Measurements from ENCODE around the gene GBE1. TPM values are rescaled to one million over a fixed set of nuclear protein-coding genes. Genes with fewer than 3 reads are reported as not detected.

Gene GBE1
- total RNA-seq (2012; rRNA removed): 196 and 258 TPM in 2 replicates

- peaks cover 39% of the 10 kb centered on the region for H3K4me1 ChIP-seq (ENCODE audit: control insufficient read depth, insufficient read depth, low read length)
- peaks cover 22% of the 10 kb centered on the region for H3K36me3 ChIP-seq (ENCODE audit: insufficient read depth, low read length)
- H3K9ac ChIP-seq (ENCODE audit: low read depth, low read length): peak within 1 kb of the TSS; percentile 99
- H3K27me3 ChIP-seq (ENCODE audit: control insufficient read depth, insufficient read depth, low read length): no peaks in the 10 kb centered on the region
- H3K4me3 ChIP-seq (ENCODE audit: low read length): peak within 1 kb of the TSS; percentile 92
- H3K9me3 ChIP-seq (replicated peaks; ENCODE audit: low read length): no peaks in the 10 kb centered on the region
- peak within 1 kb of the TSS; percentile 94 for H3K4me2 ChIP-seq (ENCODE audit: low read length)
Observed at GRCh38 chr3:81760924-81761903, at the start of gene GBE1. GBE1 (minus strand) TSS chr3:81761645; CDS start chr3:81761517, 128 bp downstream.

GRCh38 chr3:81808900-81809299, 47.5 kb upstream of the GBE1 start:
- H3K9me3 ChIP-seq (replicated peaks; ENCODE audit: low read length): no peaks in the 10 kb centered on the region
- H3K36me3 ChIP-seq (ENCODE audit: insufficient read depth, low read length): no peaks in the 10 kb centered on the region
- H3K9ac ChIP-seq (ENCODE audit: low read depth, low read length): no peak overlapping the region
- H3K4me1 ChIP-seq (ENCODE audit: control insufficient read depth, insufficient read depth, low read length): no peaks in the 10 kb centered on the region
- H3K4me2 ChIP-seq (ENCODE audit: low read length): no peak overlapping the region
- no peak overlapping the region for H3K4me3 ChIP-seq (ENCODE audit: low read length)
- no peaks in the 10 kb centered on the region for H3K27me3 ChIP-seq (ENCODE audit: control insufficient read depth, insufficient read depth, low read length)

GRCh38 chr3:81799403-81799802, 38.0 kb upstream of the GBE1 start:
- H3K4me3 ChIP-seq (ENCODE audit: low read length): no peak overlapping the region
- no peaks in the 10 kb centered on the region for H3K4me1 ChIP-seq (ENCODE audit: control insufficient read depth, insufficient read depth, low read length)
- H3K9me3 ChIP-seq (replicated peaks; ENCODE audit: low read length): no peaks in the 10 kb centered on the region
- no peaks in the 10 kb centered on the region for H3K27me3 ChIP-seq (ENCODE audit: control insufficient read depth, insufficient read depth, low read length)
- no peak overlapping the region for H3K9ac ChIP-seq (ENCODE audit: low read depth, low read length)
- no peak overlapping the region for H3K4me2 ChIP-seq (ENCODE audit: low read length)
- no peaks in the 10 kb centered on the region for H3K36me3 ChIP-seq (ENCODE audit: insufficient read depth, low read length)

DNA sequence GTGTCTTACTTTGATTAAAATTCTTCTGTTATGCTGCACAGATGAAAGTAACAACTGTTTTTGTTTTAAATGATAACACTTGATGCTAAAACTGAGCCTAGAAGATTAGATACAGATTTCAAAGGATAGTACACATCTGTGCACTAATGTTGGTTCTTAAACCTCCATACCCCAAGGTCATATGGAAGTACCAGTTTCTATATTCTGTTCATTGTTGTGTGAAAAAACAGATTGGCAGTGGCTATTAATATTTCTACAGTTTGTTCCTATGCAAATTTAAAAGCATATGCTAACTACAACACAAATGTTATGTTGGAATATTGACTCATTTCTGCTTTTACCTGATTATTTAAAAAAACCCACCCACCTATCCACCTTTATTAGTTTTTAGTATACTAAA, 32.0 kb upstream of the GBE1 start:
- Histone ChIP-seq H3K27me3 (ENCODE audit: control insufficient read depth, insufficient read depth, low read length) (no peaks in the 10 kb centered on the region), H3K9me3 (replicated peaks; ENCODE audit: low read length) (no peaks in the 10 kb centered on the region), H3K4me3 (ENCODE audit: low read length) (no peak overlapping the region), H3K9ac (ENCODE audit: low read depth, low read length) (no peak overlapping the region), H3K4me1 (ENCODE audit: control insufficient read depth, insufficient read depth, low read length) (no peaks in the 10 kb centered on the region), H3K36me3 (ENCODE audit: insufficient read depth, low read length) (no peaks in the 10 kb centered on the region), H3K4me2 (ENCODE audit: low read length) (no peak overlapping the region)

GRCh38 chr3:81790117-81790516, 28.7 kb upstream of the GBE1 start:
- Histone ChIP-seq H3K4me3 (ENCODE audit: low read length) (no peak overlapping the region), H3K9ac (ENCODE audit: low read depth, low read length) (no peak overlapping the region), H3K36me3 (ENCODE audit: insufficient read depth, low read length) (no peaks in the 10 kb centered on the region), H3K4me2 (ENCODE audit: low read length) (no peak overlapping the region), H3K4me1 (ENCODE audit: control insufficient read depth, insufficient read depth, low read length) (no peaks in the 10 kb centered on the region), H3K9me3 (replicated peaks; ENCODE audit: low read length) (no peaks in the 10 kb centered on the region), H3K27me3 (ENCODE audit: control insufficient read depth, insufficient read depth, low read length) (no peaks in the 10 kb centered on the region)

- H3K9me3 ChIP-seq (replicated peaks; ENCODE audit: low read length): no peaks in the 10 kb centered on the region
- no peaks in the 10 kb centered on the region for H3K4me1 ChIP-seq (ENCODE audit: control insufficient read depth, insufficient read depth, low read length)
Observed at GRCh38 chr3:81789691-81790090, 28.2 kb upstream of the GBE1 start.

GRCh38 chr3:81788610-81789009, 27.2 kb upstream of the GBE1 start:
- H3K4me2 ChIP-seq (ENCODE audit: low read length): no peak overlapping the region
- no peak overlapping the region for H3K4me3 ChIP-seq (ENCODE audit: low read length)
- H3K9me3 ChIP-seq (replicated peaks; ENCODE audit: low read length): no peaks in the 10 kb centered on the region
- H3K9ac ChIP-seq (ENCODE audit: low read depth, low read length): no peak overlapping the region
- no peaks in the 10 kb centered on the region for H3K27me3 ChIP-seq (ENCODE audit: control insufficient read depth, insufficient read depth, low read length)
- no peaks in the 10 kb centered on the region for H3K36me3 ChIP-seq (ENCODE audit: insufficient read depth, low read length)
- no peaks in the 10 kb centered on the region for H3K4me1 ChIP-seq (ENCODE audit: control insufficient read depth, insufficient read depth, low read length)

More at GRCh38 chr3:81789691-81790090, 28.2 kb upstream of the GBE1 start:
- Histone ChIP-seq H3K4me2 (ENCODE audit: low read length) (no peak overlapping the region), H3K9ac (ENCODE audit: low read depth, low read length) (no peak overlapping the region), H3K4me3 (ENCODE audit: low read length) (no peak overlapping the region), H3K27me3 (ENCODE audit: control insufficient read depth, insufficient read depth, low read length) (no peaks in the 10 kb centered on the region), H3K36me3 (ENCODE audit: insufficient read depth, low read length) (no peaks in the 10 kb centered on the region)

GRCh38 chr3:81788044-81788443, 26.6 kb upstream of the GBE1 start:
- H3K36me3 ChIP-seq (ENCODE audit: insufficient read depth, low read length): no peaks in the 10 kb centered on the region
- H3K4me2 ChIP-seq (ENCODE audit: low read length): no peak overlapping the region
- H3K9me3 ChIP-seq (replicated peaks; ENCODE audit: low read length): no peaks in the 10 kb centered on the region
- no peaks in the 10 kb centered on the region for H3K27me3 ChIP-seq (ENCODE audit: control insufficient read depth, insufficient read depth, low read length)
- H3K9ac ChIP-seq (ENCODE audit: low read depth, low read length): no peak overlapping the region
- H3K4me3 ChIP-seq (ENCODE audit: low read length): no peak overlapping the region
- no peaks in the 10 kb centered on the region for H3K4me1 ChIP-seq (ENCODE audit: control insufficient read depth, insufficient read depth, low read length)

DNA sequence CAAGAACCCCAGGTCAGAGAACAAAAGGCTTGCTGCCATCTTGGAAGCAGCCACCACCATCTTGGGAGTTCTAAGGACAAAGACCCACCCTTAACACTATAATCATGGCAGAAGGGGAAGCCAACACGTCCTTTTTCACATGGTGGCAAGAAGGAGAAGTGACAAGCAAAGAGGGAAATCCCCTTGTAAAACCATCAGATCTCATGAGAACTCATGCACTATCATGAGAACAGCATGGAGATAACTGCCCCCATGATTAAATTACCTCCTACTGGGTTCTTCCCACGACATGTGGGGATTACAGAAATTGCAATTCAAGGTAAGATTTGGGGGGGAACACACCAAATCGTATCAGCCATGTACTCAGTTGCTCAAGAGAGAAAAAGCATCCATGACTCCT, 21.1 kb upstream of the GBE1 start:
- Histone ChIP-seq H3K9me3 (replicated peaks; ENCODE audit: low read length) (no peaks in the 10 kb centered on the region), H3K4me2 (ENCODE audit: low read length) (no peak overlapping the region), H3K9ac (ENCODE audit: low read depth, low read length) (no peak overlapping the region), H3K27me3 (ENCODE audit: control insufficient read depth, insufficient read depth, low read length) (no peaks in the 10 kb centered on the region), H3K36me3 (ENCODE audit: insufficient read depth, low read length) (no peaks in the 10 kb centered on the region), H3K4me3 (ENCODE audit: low read length) (no peak overlapping the region), H3K4me1 (ENCODE audit: control insufficient read depth, insufficient read depth, low read length) (no peaks in the 10 kb centered on the region)

DNA sequence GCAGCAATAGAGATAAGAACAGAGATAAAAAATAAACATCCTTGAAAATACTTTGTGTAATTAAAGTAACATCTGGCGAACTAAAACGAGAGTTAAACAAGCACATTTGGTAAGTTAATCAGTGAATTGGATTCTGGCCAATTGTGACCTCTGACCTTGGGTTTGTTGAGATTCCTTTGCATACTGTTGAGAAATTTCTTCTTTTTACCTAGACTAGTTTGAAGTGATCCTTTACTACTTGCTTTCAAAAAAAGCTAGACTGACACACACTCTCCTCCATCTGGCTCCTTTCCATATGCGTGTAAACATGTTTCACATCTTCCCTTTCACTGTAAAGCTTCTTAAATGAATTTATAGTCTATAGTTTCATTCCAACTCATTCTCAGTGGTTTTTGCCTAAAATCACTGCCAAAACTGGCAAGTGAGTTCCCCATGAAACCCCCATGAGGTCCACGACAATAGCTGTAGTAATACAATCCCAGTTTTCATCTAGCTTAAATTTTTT, 17.3 kb upstream of the GBE1 start:
- Histone ChIP-seq H3K36me3 (ENCODE audit: insufficient read depth, low read length) (no peaks in the 10 kb centered on the region), H3K4me2 (ENCODE audit: low read length) (no peak overlapping the region), H3K4me3 (ENCODE audit: low read length) (no peak overlapping the region), H3K27me3 (ENCODE audit: control insufficient read depth, insufficient read depth, low read length) (no peaks in the 10 kb centered on the region), H3K9ac (ENCODE audit: low read depth, low read length) (no peak overlapping the region), H3K4me1 (ENCODE audit: control insufficient read depth, insufficient read depth, low read length) (no peaks in the 10 kb centered on the region), H3K9me3 (replicated peaks; ENCODE audit: low read length) (no peaks in the 10 kb centered on the region)

DNA sequence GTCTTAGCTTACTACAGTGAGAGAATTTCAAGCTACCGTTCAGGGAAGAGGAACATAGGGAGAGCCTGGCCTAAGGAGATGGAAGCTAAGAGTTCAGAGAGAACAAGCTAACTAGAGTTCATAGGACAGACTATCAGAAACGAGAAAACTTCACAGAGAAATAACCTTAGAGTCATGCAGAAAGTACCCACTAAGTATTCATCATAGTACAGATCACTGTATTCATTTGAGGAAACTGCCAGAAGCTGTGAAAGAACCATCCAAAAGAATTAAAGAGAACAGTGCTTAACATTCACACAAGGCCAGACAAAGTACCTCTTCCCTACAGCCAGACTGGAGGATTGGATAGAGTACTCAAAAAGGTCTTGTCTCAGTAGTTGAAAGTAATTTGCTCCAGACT, 15.2 kb upstream of the GBE1 start:
- Histone ChIP-seq H3K27me3 (ENCODE audit: control insufficient read depth, insufficient read depth, low read length) (no peaks in the 10 kb centered on the region), H3K4me3 (ENCODE audit: low read length) (no peak overlapping the region), H3K36me3 (ENCODE audit: insufficient read depth, low read length) (no peaks in the 10 kb centered on the region), H3K9ac (ENCODE audit: low read depth, low read length) (no peak overlapping the region), H3K9me3 (replicated peaks; ENCODE audit: low read length) (no peaks in the 10 kb centered on the region), H3K4me1 (ENCODE audit: control insufficient read depth, insufficient read depth, low read length) (no peaks in the 10 kb centered on the region), H3K4me2 (ENCODE audit: low read length) (no peak overlapping the region)

DNA sequence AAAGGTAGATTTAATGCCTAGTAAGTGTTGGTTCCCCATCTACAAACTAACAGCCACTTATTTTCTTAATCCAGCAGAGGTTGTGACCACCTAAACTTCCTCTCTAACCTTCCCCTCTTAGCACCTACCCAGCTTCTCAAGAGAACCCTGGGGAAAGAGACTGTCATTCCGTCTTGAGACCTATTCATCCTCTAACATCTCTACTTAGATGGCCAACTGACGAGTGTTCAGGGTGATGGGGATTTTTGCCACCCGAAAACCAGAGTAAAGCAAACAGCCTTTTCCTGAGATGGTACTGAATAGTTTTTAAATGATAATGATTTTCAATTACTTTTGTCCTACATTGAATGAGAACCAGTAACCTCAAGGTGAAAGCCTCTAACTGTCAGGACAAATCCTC, 9.3 kb upstream of the GBE1 start:
- Histone ChIP-seq H3K27me3 (ENCODE audit: control insufficient read depth, insufficient read depth, low read length) (no peaks in the 10 kb centered on the region), H3K4me1 (ENCODE audit: control insufficient read depth, insufficient read depth, low read length) (no peaks in the 10 kb centered on the region), H3K9me3 (replicated peaks; ENCODE audit: low read length) (no peaks in the 10 kb centered on the region), H3K9ac (ENCODE audit: low read depth, low read length) (no peak overlapping the region), H3K4me3 (ENCODE audit: low read length) (no peak overlapping the region), H3K36me3 (ENCODE audit: insufficient read depth, low read length) (no peaks in the 10 kb centered on the region), H3K4me2 (ENCODE audit: low read length) (no peak overlapping the region)
